HG03097 (cell line): ENCODE results near the gene SAFB.
"Not testable (repeated sequence)": the region's sequence is repeated elsewhere in the genome, so short reads cannot be mapped to it uniquely, and the experiment has no call there.

Experiments used
- ATAC-seq: cut with Tn5 transposase; IDR thresholded peaks from one replicate; pipeline ENCODE4 v1.9.1; 2021; ENCODE audit not compliant: unreplicated experiment, low FRiP score

The SAFB gene

GRCh38 chr19:5682107-5682482 lies 59.2 kb downstream of the SAFB start:
- no peak for ATAC-seq

DNA sequence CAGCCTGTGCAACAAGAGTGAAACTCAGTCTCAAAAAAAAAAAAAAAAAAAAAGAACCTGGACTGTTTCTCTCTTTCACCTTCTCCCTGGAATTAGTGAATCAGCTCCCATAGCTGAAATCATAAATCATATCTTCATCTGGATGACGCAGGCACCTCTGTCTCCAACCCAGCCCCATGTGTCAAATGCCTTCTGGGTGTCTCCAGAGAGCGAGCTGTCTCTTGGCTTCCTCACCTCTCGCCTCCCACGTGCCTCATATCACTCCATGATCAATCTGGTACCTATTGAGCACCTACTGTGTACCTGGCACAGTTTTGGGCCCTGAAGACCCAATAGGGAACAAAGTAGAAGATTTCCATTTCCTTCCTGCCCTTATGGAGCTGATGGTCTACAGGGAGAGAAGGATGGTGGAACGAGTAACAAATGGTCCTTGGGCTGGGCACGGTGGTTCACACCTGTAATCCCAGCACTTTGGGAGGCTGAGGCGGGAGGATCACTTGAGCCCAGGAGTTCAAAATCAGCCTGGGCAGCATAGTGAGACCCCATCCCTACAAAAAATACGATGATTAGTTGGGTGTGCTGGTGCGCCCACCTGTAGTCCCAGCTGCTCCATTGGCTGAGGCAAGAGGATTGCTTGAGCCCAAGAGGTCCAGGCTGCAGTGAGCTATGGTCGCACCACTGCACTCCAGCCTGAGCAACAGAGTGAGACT lies 60.4 kb downstream of the SAFB start:
- no peak for ATAC-seq

GRCh38 chr19:5684694-5685430 lies 62.0 kb downstream of the SAFB start:
- no peak for ATAC-seq

- ATAC-seq = no peak
These were observed 63.4 kb downstream of the SAFB start for GRCh38 chr19:5686326-5686646.

GRCh38 chr19:5686647-5687359 lies 63.9 kb downstream of the SAFB start:
- ATAC-seq = peak; percentile 41

- no peak for ATAC-seq
These were observed 64.7 kb downstream of the SAFB start for GRCh38 chr19:5687360-5688198.

GRCh38 chr19:5688262-5688881 lies 65.5 kb downstream of the SAFB start:
- ATAC-seq = not testable (repeated sequence)

DNA sequence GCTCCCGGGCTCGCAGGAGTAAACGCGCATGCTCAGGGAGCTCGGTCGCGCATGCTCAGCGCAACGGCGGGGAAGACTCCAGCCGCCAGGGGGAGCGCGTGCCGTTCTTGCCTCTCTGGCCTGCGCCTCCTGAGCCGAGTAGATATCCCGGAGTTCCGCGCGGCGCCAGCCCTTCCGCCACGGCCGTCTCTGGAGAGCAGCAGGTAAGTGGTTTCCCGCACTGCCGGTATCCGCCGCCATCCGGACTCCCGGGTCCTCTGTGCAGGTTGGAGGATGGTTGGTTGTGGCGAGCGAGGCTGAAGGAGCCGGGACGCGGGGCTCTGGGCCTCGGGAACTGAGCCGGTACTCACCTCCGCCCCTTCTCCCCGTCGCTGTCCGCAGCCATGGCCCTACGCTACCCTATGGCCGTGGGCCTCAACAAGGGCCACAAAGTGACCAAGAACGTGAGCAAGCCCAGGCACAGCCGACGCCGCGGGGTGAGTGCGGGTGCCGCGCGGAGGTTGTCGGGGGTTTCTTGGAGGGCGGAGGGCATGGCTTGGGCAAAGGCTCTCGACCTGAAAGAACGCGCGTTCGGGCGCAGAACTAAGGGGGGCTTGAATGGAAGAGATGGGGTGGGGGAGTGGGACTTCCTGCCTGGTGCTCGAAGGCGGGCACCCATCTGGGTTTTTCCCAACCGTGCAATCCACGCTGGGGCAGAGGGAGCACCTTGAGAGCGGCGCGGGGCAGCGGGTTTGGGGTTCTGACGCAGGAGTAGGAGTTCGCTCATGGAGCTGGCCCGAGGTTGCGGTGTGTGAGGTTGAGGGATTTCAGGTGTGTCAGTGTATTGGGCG lies 67.5 kb downstream of the SAFB start, which contains the start of gene RPL36:
Gene RPL36, plus strand, starts transcription at position 171 of the 830 bp plus-strand sequence. Its CDS starts 213 bp downstream, at position 384.
- ATAC-seq = peak; percentile 55

DNA sequence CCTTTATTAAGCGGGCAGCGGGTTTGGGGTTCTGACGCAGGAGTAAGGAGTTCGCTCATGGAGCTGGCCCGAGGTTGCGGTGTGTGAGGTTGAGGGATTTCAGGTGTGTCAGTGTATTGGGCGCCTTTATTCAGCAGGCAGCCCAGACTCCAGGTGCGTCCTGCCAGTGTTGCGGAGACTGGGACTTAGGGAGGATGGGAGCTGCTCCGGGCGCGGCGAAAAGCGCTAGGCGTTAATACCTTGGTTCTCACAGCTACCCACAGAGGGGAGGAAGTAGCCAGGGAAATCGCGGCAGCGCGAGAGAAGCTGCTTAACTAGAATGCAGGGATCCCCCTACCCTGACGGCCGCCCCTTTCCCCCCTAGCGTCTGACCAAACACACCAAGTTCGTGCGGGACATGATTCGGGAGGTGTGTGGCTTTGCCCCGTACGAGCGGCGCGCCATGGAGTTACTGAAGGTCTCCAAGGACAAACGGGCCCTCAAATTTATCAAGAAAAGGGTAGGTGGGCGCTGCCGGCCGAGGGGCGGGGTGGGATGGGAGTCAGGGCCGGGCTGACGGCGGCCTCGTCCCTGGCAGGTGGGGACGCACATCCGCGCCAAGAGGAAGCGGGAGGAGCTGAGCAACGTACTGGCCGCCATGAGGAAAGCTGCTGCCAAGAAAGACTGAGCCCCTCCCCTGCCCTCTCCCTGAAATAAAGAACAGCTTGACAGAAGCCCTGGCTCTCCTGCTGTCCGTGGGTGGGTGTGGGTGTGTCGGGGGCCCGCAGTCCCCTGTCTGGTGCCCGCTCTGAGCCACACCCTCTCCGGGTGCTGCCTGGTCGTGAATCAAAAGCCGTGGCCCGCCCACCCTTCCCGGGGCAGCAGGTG lies 68.3 kb downstream of the SAFB start:
- ATAC-seq = no peak

- ATAC-seq = no peak
These were observed 69.2 kb downstream of the SAFB start for GRCh38 chr19:5691822-5692722.

- no peak for ATAC-seq
These were observed 69.9 kb downstream of the SAFB start for GRCh38 chr19:5692723-5693194.

GRCh38 chr19:5693195-5694166 lies 70.6 kb downstream of the SAFB start:
- no peak for ATAC-seq

DNA sequence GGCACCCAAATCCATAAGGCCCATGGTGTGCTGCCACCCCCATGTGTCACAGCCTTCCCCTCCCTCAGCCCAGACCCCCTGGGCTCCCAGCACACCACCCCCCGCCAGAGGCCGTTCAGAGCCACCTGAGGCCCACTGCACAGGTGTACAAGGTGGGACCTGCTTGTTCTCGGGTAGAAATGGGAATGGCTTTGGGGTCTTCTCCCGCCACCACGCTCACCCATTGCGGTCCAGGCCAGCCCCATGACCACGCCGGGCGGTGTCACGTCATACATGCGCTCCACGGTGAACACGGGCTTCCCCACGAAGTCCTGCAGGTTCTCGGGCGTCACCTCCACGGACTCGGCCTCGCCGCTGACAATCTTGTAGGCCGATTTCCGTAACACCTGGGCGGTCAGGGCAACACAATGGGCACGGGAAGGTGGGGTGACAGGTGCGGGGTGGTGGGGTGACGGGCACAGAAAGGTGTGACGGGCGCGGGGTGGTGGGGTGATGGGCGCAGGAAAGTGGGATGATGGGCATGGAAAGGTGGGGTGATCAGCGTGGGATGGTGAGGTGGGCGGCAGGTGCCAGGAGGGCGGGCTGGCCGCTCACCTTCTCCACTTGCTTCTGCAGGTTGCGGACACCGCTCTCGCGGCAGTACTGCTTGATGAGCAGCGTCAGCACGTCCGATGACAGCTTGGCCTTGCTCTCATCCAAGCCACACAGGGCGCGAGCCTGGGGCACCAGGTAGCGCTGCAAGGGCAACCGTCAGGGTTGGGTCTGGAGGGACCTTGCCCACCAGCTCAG lies 71.5 kb downstream of the SAFB start:
- ATAC-seq = no peak

DNA sequence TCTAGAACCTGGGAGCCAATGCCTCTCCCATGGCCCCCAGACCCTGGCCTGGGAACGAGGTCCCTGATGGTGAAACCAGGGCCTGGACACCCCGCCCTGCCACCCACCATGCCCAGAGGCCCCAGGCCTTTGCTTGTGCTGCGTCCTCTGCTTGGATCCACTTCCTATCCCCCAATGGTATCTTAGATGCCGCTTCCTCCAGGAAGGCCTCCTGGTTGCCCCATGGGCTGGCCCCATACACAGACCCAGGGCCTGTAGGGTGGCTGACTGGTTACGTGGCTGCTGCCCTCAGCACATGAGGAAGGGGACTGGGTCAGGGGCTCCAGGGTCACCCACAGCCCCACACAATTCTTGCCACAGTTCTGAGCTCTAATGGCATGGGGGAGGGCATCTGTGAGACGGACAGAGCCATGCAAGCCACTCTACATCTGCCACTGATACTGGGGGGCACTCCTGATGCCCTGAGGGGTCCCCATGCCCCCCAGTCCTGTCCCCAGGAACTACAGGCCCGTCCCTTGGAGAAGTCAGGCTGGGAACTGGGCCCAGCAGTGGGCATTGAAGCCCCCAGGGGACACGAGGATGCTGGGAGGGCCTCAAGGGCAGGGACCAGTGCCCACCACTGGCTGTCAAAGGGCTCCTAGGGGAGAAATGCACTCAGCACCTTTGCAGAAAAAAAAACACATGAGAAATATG lies 72.2 kb downstream of the SAFB start:
- ATAC-seq = no peak

DNA sequence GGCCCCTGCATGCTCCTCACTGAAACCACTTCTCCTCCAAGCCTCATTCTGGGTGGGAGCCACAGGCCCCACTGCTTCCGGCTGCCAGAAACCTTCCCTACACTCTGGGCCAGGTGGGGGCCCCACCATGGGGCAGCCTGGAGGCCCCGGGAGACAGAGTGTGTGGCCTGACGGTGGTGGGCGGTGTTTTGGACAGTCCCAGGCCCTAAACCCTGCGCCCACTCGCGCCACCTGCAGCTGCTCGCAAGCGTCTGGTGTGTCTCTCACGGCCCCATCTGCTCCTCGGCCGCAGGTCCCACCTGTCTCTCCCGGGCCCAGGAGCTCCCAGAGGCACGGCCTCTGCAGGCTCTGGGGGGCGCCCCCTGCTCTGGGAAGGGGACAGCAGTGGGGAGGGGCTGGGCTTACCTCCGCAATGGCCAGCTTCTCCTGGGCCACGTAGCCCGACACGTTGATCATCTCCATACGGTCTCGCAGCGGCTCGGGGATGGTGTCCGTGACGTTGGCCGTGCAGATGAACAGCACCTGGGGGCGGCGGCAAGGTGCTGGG lies 72.8 kb downstream of the SAFB start:
- no peak for ATAC-seq
